Lung (tissue), 12 donors: ENCODE measurements around the gene CACNA1C. TPM values are rescaled to one million over a fixed set of nuclear protein-coding genes. Genes with fewer than 3 reads are reported as not detected.
A peak's percentile ranks its signal among the peaks of the same experiment; 100 is the strongest.
"Not testable (repeated sequence)": the region's sequence is repeated elsewhere in the genome, so short reads cannot be mapped to it uniquely, and the experiment has no call there.

Experiments used
- ATAC-seq: fragments of 200-7000 bp; cut with Tn5 transposase; one replicate; pipeline ENCODE4 v1.9.1; 2020; ENCODE audit warnings: moderate number of reproducible peaks; ENCODE audit not compliant: insufficient read depth, low FRiP score
- DNase-seq, 3 donors: peaks; one replicate each; pipeline ENCODE4 v3.0.0-alpha.2; 2013 to 2017
- H3K27ac ChIP-seq, 2 donors: one replicate each; pipeline ENCODE4 v1.5.1; 2013; ENCODE audit warnings: mild to moderate bottlenecking in 2 of 2, moderate library complexity in 2 of 2, control low read depth in 1 of 2, inconsistent platforms in 1 of 2, low read depth in 1 of 2, low read length in 1 of 2
- H3K27me3 ChIP-seq, 3 donors: one replicate each; pipeline ENCODE4 v1.5.1; 2013; ENCODE audit warnings: low read length in 2 of 3; ENCODE audit not compliant: control insufficient read depth in 3 of 3, insufficient read depth in 3 of 3
- H3K36me3 ChIP-seq, 4 donors: one replicate each; pipeline ENCODE4 v1.5.1; 2013; ENCODE audit warnings: low read length in 4 of 4, mild to moderate bottlenecking in 1 of 4, moderate library complexity in 1 of 4; ENCODE audit not compliant: control insufficient read depth in 4 of 4, insufficient read depth in 4 of 4
- H3K4me1 ChIP-seq, 5 donors: one replicate each; pipeline ENCODE4 v1.5.1; 2013; ENCODE audit warnings: low read length in 5 of 5, mild to moderate bottlenecking in 2 of 5, moderate library complexity in 1 of 5; ENCODE audit not compliant: control insufficient read depth in 5 of 5, insufficient read depth in 5 of 5
- H3K4me3 ChIP-seq: one replicate; pipeline ENCODE4 v1.5.1; 2013; ENCODE audit warnings: mild to moderate bottlenecking, control low read depth, moderate library complexity
- H3K9ac ChIP-seq, 2 donors: one replicate each; pipeline ENCODE4 v1.5.1; 2013; ENCODE audit warnings: low read length in 2 of 2, control low read depth in 1 of 2; ENCODE audit not compliant: insufficient read depth in 1 of 2
- H3K9me3 ChIP-seq, 4 donors: one replicate each; pipeline ENCODE4 v1.5.1; 2013; ENCODE audit warnings: low read length in 3 of 4, mild to moderate bottlenecking in 1 of 4, moderate library complexity in 1 of 4; ENCODE audit not compliant: control insufficient read depth in 4 of 4, insufficient read depth in 3 of 4
- CTCF ChIP-seq: IDR thresholded peaks from 2 replicates; pipeline ENCODE4 v1.5.1; 2012; ENCODE audit warnings: mild to moderate bottlenecking; ENCODE audit errors: control extremely low read depth, extremely low read depth
- WGBS, 2 donors: extraction: QIAGEN DNeasy Blood & Tissue Kit; methylation state at CpG; one replicate each; pipeline ENCODE4 v1.1.7; 2013; 5-methylcytosine and 5-hydroxymethylcytosine counted together
- polyA plus RNA-seq, 2 donors: library from polyadenylated mRNA; stranded (reverse); fragments of 200-250 nt; gene quantifications; one replicate each; pipeline ENCODE4 v1.2.1, GENCODE V29; 2013
- total RNA-seq, 2 donors: library from RNA; depleted of rRNA in 1 of 2; stranded (reverse); fragments of >200 nt in 1 of 2; gene quantifications; one replicate each; pipeline ENCODE4 v1.2.1, GENCODE V29; 2014 to 2021
- donor health status: control.
- donor health status: control.
- donor health status: Bipolar disorder and iron deficiency.
- donor health status: healthy.
- donor health status: DM: yes; HTN: yes; CAD: no.

The CACNA1C gene
- total and polyA plus RNA-seq, 4 donors: 3.2 to 17.5 (median 7.5) TPM

DNA sequence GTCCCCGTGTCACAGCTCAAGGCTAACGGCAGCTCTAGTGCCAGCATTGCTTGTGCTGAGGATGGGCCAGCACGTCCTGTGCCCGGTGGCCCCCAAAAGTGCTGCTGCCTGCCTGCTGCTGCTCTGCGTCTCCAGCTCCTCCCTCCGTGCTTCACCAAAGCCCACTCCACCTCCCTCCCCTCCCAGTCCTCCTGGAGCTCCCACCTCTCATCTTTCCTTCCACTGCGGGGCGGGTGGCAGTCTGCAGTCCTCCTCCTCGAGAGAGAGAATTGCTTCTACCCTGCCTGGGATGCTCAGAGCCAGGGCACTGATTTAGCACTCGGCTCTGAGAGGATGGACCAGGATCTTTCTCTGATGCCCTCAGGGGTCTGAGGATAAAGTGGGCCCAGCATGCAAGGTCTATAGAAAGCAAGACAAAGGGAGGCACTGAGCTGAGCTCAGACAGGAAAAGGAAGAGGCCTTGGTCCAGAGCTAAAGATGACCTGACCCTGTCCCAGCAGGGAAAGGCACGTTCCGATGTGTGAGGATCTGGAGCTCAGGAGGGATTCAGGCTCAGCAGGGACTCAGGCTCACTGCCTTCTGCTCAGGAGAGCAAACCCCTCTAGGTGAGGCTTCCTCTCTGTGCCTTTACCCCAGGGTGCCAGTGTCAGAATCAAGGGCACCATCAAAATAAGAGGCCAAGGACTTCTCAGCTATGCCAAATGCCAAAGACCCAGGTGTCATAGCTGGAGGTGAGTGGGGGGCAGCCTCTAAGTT, 628.8 kb downstream of the CACNA1C start:
- 64 to 77% methylated on average over 12 of the region's 12 CpGs for WGBS, 2 donors
- H3K4me1 ChIP-seq: no peaks in the 10 kb centered on the region
- TF ChIP-seq CTCF: no peak
- H3K9me3 ChIP-seq: no peaks in the 10 kb centered on the region
- ATAC-seq: no peak
- peaks cover 0 to 6% (median 2%) of the 10 kb centered on the region in 4 donors for H3K36me3 ChIP-seq
- no peak overlapping the region for H3K27ac ChIP-seq
- no peak overlapping the region for H3K4me3 ChIP-seq
- DNase-seq: no peak
- no peak overlapping the region for H3K9ac ChIP-seq
- H3K27me3 ChIP-seq: no peaks in the 10 kb centered on the region

- Histone ChIP-seq H3K4me1 (no peaks in the 10 kb centered on the region), H3K27me3 (no peaks in the 10 kb centered on the region), H3K9ac (no peak overlapping the region), H3K4me3 (no peak overlapping the region), H3K27ac (no peak overlapping the region), H3K9me3 (no peaks in the 10 kb centered on the region), H3K36me3 (peaks cover 0 to 6% (median 2%) of the 10 kb centered on the region in 4 donors)
- TF ChIP-seq CTCF: peak; percentile 15
- 56 to 59% methylated on average over 10 of the region's 10 CpGs for WGBS, 2 donors
- ATAC-seq (no peak), DNase-seq (peak; percentile 66 to 71 (median 69))
These were observed 629.8 kb downstream of the CACNA1C start for GRCh38 chr12:2682296-2683251.

- WGBS, 2 donors: 37 to 44% methylated on average over 12 of the region's 12 CpGs
- no peak for DNase-seq
- Histone ChIP-seq H3K4me1 (no peaks in the 10 kb centered on the region), H3K36me3 (peaks cover 0 to 4% (median 1%) of the 10 kb centered on the region in 4 donors), H3K4me3 (no peak overlapping the region), H3K9me3 (no peaks in the 10 kb centered on the region), H3K27me3 (no peaks in the 10 kb centered on the region), H3K9ac (no peak overlapping the region), H3K27ac (no peak overlapping the region)
- no peak for TF ChIP-seq CTCF
- ATAC-seq: no peak
These were observed 630.7 kb downstream of the CACNA1C start for GRCh38 chr12:2683283-2684025.

- not testable (repeated sequence) for H3K27me3 ChIP-seq, H3K27ac ChIP-seq, H3K36me3 ChIP-seq, H3K9ac ChIP-seq, DNase-seq, H3K9me3 ChIP-seq, ATAC-seq, H3K4me1 ChIP-seq, H3K4me3 ChIP-seq
- whole genome bisulfite sequencing, 2 donors: 65 to 77% methylated on average over 6 of the region's 6 CpGs
These were observed 631.2 kb downstream of the CACNA1C start for GRCh38 chr12:2684026-2684325.

DNA sequence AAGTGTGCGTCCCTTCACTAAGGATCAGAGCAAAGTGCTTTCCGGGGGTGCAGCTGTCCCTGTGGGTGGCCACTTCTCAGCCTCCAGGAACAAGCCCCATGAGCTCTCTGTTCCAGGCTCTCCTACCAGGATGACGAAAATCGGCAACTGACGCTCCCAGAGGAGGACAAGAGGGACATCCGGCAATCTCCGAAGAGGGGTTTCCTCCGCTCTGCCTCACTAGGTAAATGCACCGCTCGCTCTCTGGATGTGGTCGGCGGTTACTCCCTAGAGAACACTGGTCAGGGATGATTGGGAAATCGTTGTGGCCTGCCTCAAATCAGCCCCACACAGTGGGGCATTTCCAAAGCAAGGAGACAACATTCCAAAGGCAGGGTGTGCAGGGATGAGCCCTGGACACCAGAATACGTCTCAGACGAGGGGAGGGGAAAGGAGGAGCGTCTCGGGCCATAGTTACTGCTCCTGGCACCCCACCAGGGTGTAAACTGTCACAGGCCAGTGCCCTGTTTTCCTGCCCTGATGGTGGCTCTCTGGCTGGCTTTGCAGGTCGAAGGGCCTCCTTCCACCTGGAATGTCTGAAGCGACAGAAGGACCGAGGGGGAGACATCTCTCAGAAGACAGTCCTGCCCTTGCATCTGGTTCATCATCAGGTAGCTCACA, 633.0 kb downstream of the CACNA1C start:
- not testable (repeated sequence) for H3K9me3 ChIP-seq, H3K9ac ChIP-seq, H3K27me3 ChIP-seq, H3K4me1 ChIP-seq, H3K27ac ChIP-seq, H3K36me3 ChIP-seq, H3K4me3 ChIP-seq, ATAC-seq, DNase-seq
- 73 to 78% methylated on average over 19 to 20 of the region's 20 CpGs for WGBS, 2 donors
